Activated naive CD4-positive, alpha-beta T cell treated with anti-CD3 and anti-CD28 coated beads, Interleukin-2, amount 10 ng/mL, durations not matched to agents 7 days and 5 days (primary cell): ENCODE results near the gene INPP5A.

ENCODE experiments used
- CTCF ChIA-PET: fragments of 350-600 bp; sonication (Branson Sonifier 250); formaldehyde crosslinking; loops from one replicate; lab custom pipeline; 2021; ENCODE audit warnings: antibody characterized with exemption; lab: Charles Lee
- DNase-seq: peaks from one replicate; pipeline ENCODE4 v3.0.0-alpha.2; 2020
- H3K27ac Mint-ChIP-seq: one replicate; pipeline ENCODE4 v1.8.0; 2021; ENCODE audit warnings: mild to moderate bottlenecking, moderate library complexity, mixed read lengths
- H3K27me3 Mint-ChIP-seq: one replicate; pipeline ENCODE4 v1.8.0; 2021; ENCODE audit warnings: mild to moderate bottlenecking, mixed read lengths
- H3K36me3 Mint-ChIP-seq: one replicate; pipeline ENCODE4 v1.8.0; 2021; ENCODE audit warnings: mixed read lengths
- H3K4me1 Mint-ChIP-seq: one replicate; pipeline ENCODE4 v1.8.0; 2021; ENCODE audit warnings: mixed read lengths
- H3K4me3 Mint-ChIP-seq: one replicate; pipeline ENCODE4 v1.8.0; 2021; ENCODE audit warnings: mild to moderate bottlenecking, moderate library complexity, mixed read lengths
- H3K9me3 Mint-ChIP-seq: one replicate; pipeline ENCODE4 v1.8.0; 2021; ENCODE audit warnings: mixed read lengths

Gene INPP5A

GRCh38 chr10:132608511-132609195 lies 71.1 kb downstream of the INPP5A start:
- peaks cover 18% of the 10 kb centered on the region for H3K4me1 Mint-ChIP-seq
- H3K36me3 Mint-ChIP-seq = no peaks in the 10 kb centered on the region
- CTCF ChIA-PET = no interaction called here
- no peak for DNase-seq
- H3K27me3 Mint-ChIP-seq = no peaks in the 10 kb centered on the region
- H3K4me3 Mint-ChIP-seq = no peak overlapping the region
- peaks cover 7% of the 10 kb centered on the region for H3K9me3 Mint-ChIP-seq
- H3K27ac Mint-ChIP-seq = no peak overlapping the region

- Mint-ChIP-seq H3K27ac (no peak overlapping the region), H3K36me3 (no peaks in the 10 kb centered on the region), H3K4me1 (peaks cover 18% of the 10 kb centered on the region), H3K9me3 (peaks cover 6% of the 10 kb centered on the region), H3K4me3 (no peak overlapping the region), H3K27me3 (no peaks in the 10 kb centered on the region)
- no peak for DNase-seq
- CTCF ChIA-PET = no interaction called here
Measured at GRCh38 chr10:132609211-132609610, 71.6 kb downstream of the INPP5A start.

- no peak for DNase-seq
- CTCF ChIA-PET = no interaction called here
- no peak overlapping the region for H3K4me3 Mint-ChIP-seq
- H3K36me3 Mint-ChIP-seq = peaks cover 2% of the 10 kb centered on the region
- no peaks in the 10 kb centered on the region for H3K27me3 Mint-ChIP-seq
- peaks cover 2% of the 10 kb centered on the region for H3K9me3 Mint-ChIP-seq
- no peak overlapping the region for H3K27ac Mint-ChIP-seq
- peaks cover 18% of the 10 kb centered on the region for H3K4me1 Mint-ChIP-seq
Measured at GRCh38 chr10:132610071-132610701, 72.6 kb downstream of the INPP5A start.

- Mint-ChIP-seq H3K4me3 (no peak overlapping the region), H3K27ac (no peak overlapping the region), H3K36me3 (peaks cover 7% of the 10 kb centered on the region), H3K4me1 (peaks cover 27% of the 10 kb centered on the region), H3K27me3 (no peaks in the 10 kb centered on the region), H3K9me3 (peaks cover 11% of the 10 kb centered on the region)
- CTCF ChIA-PET = no interaction called here
- DNase-seq = no peak
Measured at GRCh38 chr10:132611026-132611910, 73.7 kb downstream of the INPP5A start.

- H3K4me3 Mint-ChIP-seq = no peak overlapping the region
- peaks cover 11% of the 10 kb centered on the region for H3K36me3 Mint-ChIP-seq
- CTCF ChIA-PET = no interaction called here
- peaks cover 15% of the 10 kb centered on the region for H3K9me3 Mint-ChIP-seq
- no peaks in the 10 kb centered on the region for H3K27me3 Mint-ChIP-seq
- no peak for DNase-seq
- peaks cover 33% of the 10 kb centered on the region for H3K4me1 Mint-ChIP-seq
- no peak overlapping the region for H3K27ac Mint-ChIP-seq
Measured at GRCh38 chr10:132611986-132612385, 74.4 kb downstream of the INPP5A start.

- H3K4me1 Mint-ChIP-seq = peaks cover 34% of the 10 kb centered on the region
- CTCF ChIA-PET = no interaction called here
- no peak for DNase-seq
- H3K27me3 Mint-ChIP-seq = peaks cover 4% of the 10 kb centered on the region
- no peak overlapping the region for H3K4me3 Mint-ChIP-seq
- H3K27ac Mint-ChIP-seq = no peak overlapping the region
- peaks cover 17% of the 10 kb centered on the region for H3K36me3 Mint-ChIP-seq
- H3K9me3 Mint-ChIP-seq = peaks cover 21% of the 10 kb centered on the region
Measured at GRCh38 chr10:132612571-132613504, 75.3 kb downstream of the INPP5A start.

- CTCF ChIA-PET = no interaction called here
- no peak for DNase-seq
- Mint-ChIP-seq H3K27ac (no peak overlapping the region), H3K36me3 (peaks cover 23% of the 10 kb centered on the region), H3K27me3 (peaks cover 9% of the 10 kb centered on the region), H3K4me3 (no peak overlapping the region), H3K9me3 (peaks cover 28% of the 10 kb centered on the region), H3K4me1 (peaks cover 34% of the 10 kb centered on the region)
Measured at GRCh38 chr10:132613566-132614348, 76.2 kb downstream of the INPP5A start.

- Mint-ChIP-seq H3K27me3 (peaks cover 9% of the 10 kb centered on the region), H3K27ac (no peak overlapping the region), H3K36me3 (peaks cover 25% of the 10 kb centered on the region), H3K4me3 (no peak overlapping the region), H3K9me3 (peaks cover 33% of the 10 kb centered on the region), H3K4me1 (peaks cover 34% of the 10 kb centered on the region)
- no peak for DNase-seq
- CTCF ChIA-PET = no interaction called here
Measured at GRCh38 chr10:132614431-132615340, 77.1 kb downstream of the INPP5A start.

- CTCF ChIA-PET = no interaction called here
- peaks cover 29% of the 10 kb centered on the region for H3K36me3 Mint-ChIP-seq
- H3K27me3 Mint-ChIP-seq = peaks cover 9% of the 10 kb centered on the region
- H3K4me3 Mint-ChIP-seq = no peak overlapping the region
- no peak for DNase-seq
- H3K4me1 Mint-ChIP-seq = peaks cover 34% of the 10 kb centered on the region
- peak overlapping the region; percentile 76 for H3K27ac Mint-ChIP-seq
- H3K9me3 Mint-ChIP-seq = peaks cover 40% of the 10 kb centered on the region
Measured at GRCh38 chr10:132615341-132616169, 78.0 kb downstream of the INPP5A start.

- Mint-ChIP-seq H3K9me3 (peaks cover 46% of the 10 kb centered on the region), H3K27me3 (peaks cover 10% of the 10 kb centered on the region), H3K27ac (peak overlapping the region; percentile 76), H3K4me1 (peaks cover 27% of the 10 kb centered on the region), H3K36me3 (peaks cover 33% of the 10 kb centered on the region), H3K4me3 (no peak overlapping the region)
- DNase-seq = peak; percentile 60
- CTCF ChIA-PET = no interaction called here
Measured at GRCh38 chr10:132616170-132616995, 78.8 kb downstream of the INPP5A start.

GRCh38 chr10:132616996-132617736 lies 79.6 kb downstream of the INPP5A start:
- Mint-ChIP-seq H3K4me1 (peaks cover 27% of the 10 kb centered on the region), H3K27ac (peak overlapping the region; percentile 42), H3K4me3 (no peak overlapping the region), H3K9me3 (peaks cover 52% of the 10 kb centered on the region), H3K27me3 (peaks cover 12% of the 10 kb centered on the region), H3K36me3 (peaks cover 35% of the 10 kb centered on the region)
- DNase-seq = no peak
- CTCF ChIA-PET = no interaction called here
